Spleen (tissue), 7 donors: ENCODE results near the gene NT5DC3.

Source experiments
- CTCF ChIP-seq, 11 experiments: fragments of 200-600 bp in 7 of 11; fragments of 450-650 bp in 4 of 11; sonication (generic) in 4 of 11; IDR thresholded peaks in 8 of 11; conservative IDR thresholded peaks in 3 of 11; 1 replicate in 7 of 11; 2 replicates in 4 of 11; pipeline versions ENCODE4 v1.4.0 to v1.8.0; 2016 to 2021; ENCODE audit warnings: antibody characterized with exemption in 11 of 11, inconsistent platforms in 4 of 11, mild to moderate bottlenecking in 1 of 11
- POLR2A ChIP-seq, 3 donors: fragments of 450-650 bp; IDR thresholded peaks; one replicate each; pipeline ENCODE4 v1.5.1; 2017; ENCODE audit warnings: antibody characterized with exemption in 3 of 3, mild to moderate bottlenecking in 1 of 3
- donor health status: DM: no; HTN: no; CAD: no; lungs with moderate emphysema.
- donor health status: DM: no; HTN: no; CAD: no.
- donor health status: DM: no; HTN: no; CAD: no.

- TF ChIP-seq CTCF (IDR thresholded peaks at IDR 0.05 in 8 of 11, conservative IDR thresholded peaks at IDR 0.05 in 3 of 11) (no peak), POLR2A (IDR thresholded peaks at IDR 0.05) (no peak)
These were observed 38.1 kb upstream of the NT5DC3 start for GRCh38 chr12:103879048-103879692.
